Measurements from ENCODE around the gene TMEM132D.

The TMEM132D gene

DNA sequence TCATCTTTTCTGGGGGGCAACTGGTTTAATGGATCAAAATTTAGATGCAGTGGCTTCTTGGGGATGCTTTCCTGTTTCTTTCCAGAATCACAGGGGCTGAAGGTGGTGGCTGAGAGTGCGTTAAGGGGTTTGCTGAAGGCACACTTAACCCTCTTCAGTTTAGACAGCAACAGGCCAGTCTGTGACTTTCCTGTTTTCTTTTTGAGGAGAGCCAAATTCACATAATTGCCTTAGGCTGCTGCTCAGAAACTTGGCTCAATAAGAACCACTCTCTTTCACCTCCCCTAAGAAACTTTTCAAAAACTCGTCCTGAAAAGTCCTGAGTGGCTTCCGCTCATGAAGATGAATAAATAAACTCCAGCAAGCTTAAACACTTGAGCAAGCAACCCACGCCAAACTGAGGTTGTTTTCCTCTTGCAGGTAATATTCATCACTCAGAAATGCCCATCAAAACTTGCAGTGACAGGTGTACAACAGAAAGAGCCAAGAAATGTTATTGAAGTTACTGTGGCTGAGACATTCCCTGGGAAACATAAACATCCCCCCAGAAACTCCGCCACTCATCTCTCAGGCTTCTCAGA lies 510.4 kb downstream of the TMEM132D start:
- DNase-seq (ENCODE audit: low read depth in 2 of 2), result no peak
- H3K4me3 ChIP-seq (replicated peaks in 1 of 2; ENCODE audit: low read depth in 2 of 2, low read length in 2 of 2), result no peak overlapping the region
- TF ChIP-seq, protein P1, sequence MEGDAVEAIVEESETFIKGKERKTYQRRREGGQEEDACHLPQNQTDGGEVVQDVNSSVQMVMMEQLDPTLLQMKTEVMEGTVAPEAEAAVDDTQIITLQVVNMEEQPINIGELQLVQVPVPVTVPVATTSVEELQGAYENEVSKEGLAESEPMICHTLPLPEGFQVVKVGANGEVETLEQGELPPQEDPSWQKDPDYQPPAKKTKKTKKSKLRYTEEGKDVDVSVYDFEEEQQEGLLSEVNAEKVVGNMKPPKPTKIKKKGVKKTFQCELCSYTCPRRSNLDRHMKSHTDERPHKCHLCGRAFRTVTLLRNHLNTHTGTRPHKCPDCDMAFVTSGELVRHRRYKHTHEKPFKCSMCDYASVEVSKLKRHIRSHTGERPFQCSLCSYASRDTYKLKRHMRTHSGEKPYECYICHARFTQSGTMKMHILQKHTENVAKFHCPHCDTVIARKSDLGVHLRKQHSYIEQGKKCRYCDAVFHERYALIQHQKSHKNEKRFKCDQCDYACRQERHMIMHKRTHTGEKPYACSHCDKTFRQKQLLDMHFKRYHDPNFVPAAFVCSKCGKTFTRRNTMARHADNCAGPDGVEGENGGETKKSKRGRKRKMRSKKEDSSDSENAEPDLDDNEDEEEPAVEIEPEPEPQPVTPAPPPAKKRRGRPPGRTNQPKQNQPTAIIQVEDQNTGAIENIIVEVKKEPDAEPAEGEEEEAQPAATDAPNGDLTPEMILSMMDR (IDR thresholded peaks at IDR 0.05; ENCODE audit: low read depth, low read length), result no peak

DNA sequence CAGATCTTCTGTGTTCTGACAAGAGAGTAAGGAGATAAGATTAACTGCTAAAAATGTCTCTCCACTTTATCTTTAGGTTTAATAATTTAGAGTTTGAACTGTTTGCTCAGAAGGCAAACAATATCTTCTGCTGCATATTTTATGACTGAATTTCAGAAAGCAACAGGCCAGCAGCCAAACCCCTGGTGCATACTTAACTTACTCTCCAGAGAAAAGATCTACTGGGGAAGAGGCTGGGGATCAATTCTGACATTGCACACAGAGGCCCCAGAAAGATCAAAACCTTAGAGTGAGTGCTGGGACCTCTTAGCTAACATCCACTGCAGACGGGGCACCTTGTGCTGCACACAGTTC lies 518.2 kb downstream of the TMEM132D start:
- TF ChIP-seq, protein P1 (IDR thresholded peaks at IDR 0.05; ENCODE audit: low read depth, low read length), result no peak
- H3K4me3 ChIP-seq (replicated peaks in 1 of 2; ENCODE audit: low read depth in 2 of 2, low read length in 2 of 2), result no peak overlapping the region
- DNase-seq (ENCODE audit: low read depth in 2 of 2), result no peak

DNA sequence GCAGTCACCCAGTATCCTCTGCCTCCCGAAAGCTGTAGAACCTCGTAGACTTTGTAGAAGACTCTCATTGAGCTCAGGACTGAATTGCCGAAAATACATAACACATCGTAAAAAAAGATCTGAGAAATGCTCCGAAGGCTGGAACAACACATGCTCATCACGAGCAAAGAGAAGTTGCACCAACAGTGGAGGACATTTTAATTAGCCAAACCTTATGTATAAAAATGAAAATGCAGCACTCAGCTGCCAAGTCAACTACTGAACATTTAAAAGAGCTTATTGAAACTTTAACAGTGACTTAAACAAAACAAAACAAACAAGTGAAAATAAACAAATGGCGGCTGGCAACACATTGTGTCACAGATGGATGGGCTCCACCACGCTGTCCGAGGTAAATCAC lies 519.9 kb downstream of the TMEM132D start:
- TF ChIP-seq, protein P1 (IDR thresholded peaks at IDR 0.05; ENCODE audit: low read depth, low read length), result no peak
- no peak overlapping the region for H3K4me3 ChIP-seq (replicated peaks in 1 of 2; ENCODE audit: low read depth in 2 of 2, low read length in 2 of 2)
- DNase-seq (ENCODE audit: low read depth in 2 of 2), result no peak

DNA sequence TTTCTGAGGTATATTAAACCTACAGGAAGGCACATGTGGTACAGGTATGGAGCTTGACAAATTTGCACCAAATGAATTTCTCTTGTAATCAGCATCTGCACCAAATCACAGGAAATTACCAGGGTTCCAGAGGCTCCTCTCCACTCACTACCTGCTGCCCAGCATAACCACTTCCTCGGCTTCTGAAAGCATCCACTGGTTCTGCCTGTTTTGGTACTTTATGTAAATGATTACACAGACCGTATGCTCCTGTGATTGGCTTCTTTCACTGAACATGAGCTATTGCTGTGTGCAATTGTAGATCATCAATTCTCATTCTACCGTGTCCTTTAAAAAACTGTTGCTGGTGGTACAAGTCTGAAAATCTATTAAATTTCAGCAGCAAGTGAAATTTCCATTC lies 522.1 kb downstream of the TMEM132D start:
- no peak overlapping the region for H3K4me3 ChIP-seq (replicated peaks in 1 of 2; ENCODE audit: low read depth in 2 of 2, low read length in 2 of 2)
- TF ChIP-seq, protein P1 (IDR thresholded peaks at IDR 0.05; ENCODE audit: low read depth, low read length), result no peak
- no peak for DNase-seq (ENCODE audit: low read depth in 2 of 2)

DNA sequence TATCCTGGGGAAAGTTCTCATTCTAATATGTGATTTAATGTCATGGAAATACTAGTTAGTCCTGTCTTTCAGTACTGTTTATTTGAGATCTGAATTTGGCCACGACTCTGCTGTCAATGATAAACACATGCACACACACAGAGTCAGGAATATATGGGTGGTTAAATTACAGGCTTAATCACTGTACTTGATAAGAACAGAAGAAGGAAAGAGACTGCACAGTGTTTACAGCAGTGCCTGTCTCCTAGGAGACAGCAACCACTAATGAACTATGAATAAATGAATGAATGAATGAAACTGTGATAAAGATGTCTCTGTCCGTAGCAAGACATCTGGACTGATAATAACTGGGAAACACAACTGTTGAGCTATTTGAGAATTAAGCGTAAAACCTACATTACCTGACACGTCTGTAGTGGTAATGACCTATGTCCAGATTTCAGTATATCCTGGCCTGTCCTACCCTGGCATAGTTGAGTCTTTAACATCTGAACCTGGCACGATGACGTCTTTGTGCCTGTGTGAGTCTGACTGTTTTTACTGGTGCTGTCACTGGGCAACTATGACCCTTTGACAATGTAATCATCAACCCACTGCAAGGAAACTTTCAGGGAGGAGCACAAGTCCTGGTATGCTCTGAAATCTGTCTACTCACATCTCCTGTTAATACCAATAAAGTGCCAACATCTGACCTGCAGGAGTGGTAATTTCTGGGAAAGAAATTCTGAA lies 524.6 kb downstream of the TMEM132D start:
- TF ChIP-seq, protein P1 (IDR thresholded peaks at IDR 0.05; ENCODE audit: low read depth, low read length), result no peak
- no peak overlapping the region for H3K4me3 ChIP-seq (replicated peaks in 1 of 2; ENCODE audit: low read depth in 2 of 2, low read length in 2 of 2)
- DNase-seq (ENCODE audit: low read depth in 2 of 2), result no peak

DNA sequence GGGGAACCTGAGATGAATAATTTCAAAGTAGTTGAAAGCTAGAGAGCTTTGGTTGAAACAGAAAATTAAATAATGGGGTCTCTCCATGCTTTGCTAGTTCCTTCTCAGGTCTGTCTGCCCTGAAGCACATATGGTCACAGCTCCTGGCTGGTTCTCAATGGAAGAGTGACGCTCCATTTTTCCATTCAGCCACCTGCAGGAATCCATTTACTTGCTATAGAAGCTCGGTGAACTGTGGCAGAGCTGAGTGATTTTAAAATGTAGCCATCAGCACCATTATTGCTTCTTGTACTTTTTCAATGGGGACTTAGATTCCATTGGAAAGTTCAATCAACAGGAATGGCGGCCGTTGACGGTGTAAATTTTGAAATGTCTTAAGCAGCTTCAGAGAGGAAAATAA lies 525.3 kb downstream of the TMEM132D start:
- no peak overlapping the region for H3K4me3 ChIP-seq (replicated peaks in 1 of 2; ENCODE audit: low read depth in 2 of 2, low read length in 2 of 2)
- TF ChIP-seq, protein P1 (IDR thresholded peaks at IDR 0.05; ENCODE audit: low read depth, low read length), result no peak
- no peak for DNase-seq (ENCODE audit: low read depth in 2 of 2)
